SK-N-SH (cell line): Measurements from ENCODE around the gene PTPRS.

Source experiments
- CTCF ChIP-seq: fragments of 200-600 bp; sonication (generic); IDR thresholded peaks from 2 replicates; pipeline ENCODE4 v1.6.1; 2017; ENCODE audit warnings: antibody characterized with exemption, mild to moderate bottlenecking, moderate library complexity
- MXI1 ChIP-seq: IDR thresholded peaks from 2 replicates; pipeline ENCODE4 v1.6.1; 2012; ENCODE audit warnings: mild to moderate bottlenecking, low read depth, low read length, improper control_type of control experiment
- POLR2AphosphoS5 ChIP-seq: IDR thresholded peaks from 2 replicates; pipeline ENCODE4 v1.6.1; 2012; ENCODE audit warnings: low read depth, low read length
- SMC3 ChIP-seq: IDR thresholded peaks from 2 replicates; pipeline ENCODE4 v1.6.1; 2012; ENCODE audit warnings: low read depth, low read length, improper control_type of control experiment

DNA sequence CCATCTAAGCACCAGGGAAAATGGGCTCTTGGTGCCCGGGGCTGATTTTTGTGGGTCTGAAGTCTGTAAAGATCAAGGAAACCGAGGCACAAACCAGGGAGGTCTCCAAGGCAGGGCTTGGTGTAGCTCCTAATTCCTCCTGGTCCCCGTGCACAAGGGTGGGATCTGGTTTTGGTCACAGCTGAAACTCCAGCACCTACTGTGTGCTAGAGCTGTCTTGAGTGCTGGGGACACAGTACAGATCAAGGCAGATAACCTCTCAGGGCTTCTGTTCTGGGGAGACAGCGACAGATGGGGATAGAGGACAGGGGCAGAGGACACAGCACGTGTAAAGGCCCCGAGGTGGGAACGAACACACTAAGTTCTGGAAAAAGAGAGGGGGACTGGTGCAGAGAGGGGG, 37.4 kb downstream of the PTPRS start:
- TF ChIP-seq CTCF (no peak), MXI1 (no peak), SMC3 (no peak), POLR2AphosphoS5 (no peak)
